Activated CD4-positive, alpha-beta T cell treated with anti-CD3 and anti-CD28 coated beads for 36 hours (primary cell): ENCODE results near the gene KIFC3. TPM values are rescaled to one million over a fixed set of nuclear protein-coding genes. Genes with fewer than 3 reads are reported as not detected.
"Not testable (repeated sequence)": the region's sequence is repeated elsewhere in the genome, so short reads cannot be mapped to it uniquely, and the experiment has no call there.

ENCODE experiments used
- ATAC-seq: fragments of 200-7000 bp; cut with Tn5 transposase; one replicate; pipeline ENCODE4 v1.10.0; 2021; ENCODE audit warnings: mild to moderate bottlenecking, moderate library complexity
- CTCF ChIA-PET: fragments of 350-600 bp; sonication (Branson Sonifier 250); formaldehyde crosslinking; loops from one replicate; lab custom pipeline; 2021; ENCODE audit warnings: antibody characterized with exemption; lab: Charles Lee
- POLR2A ChIA-PET: fragments of 350-600 bp; sonication (Branson Sonifier 250); formaldehyde crosslinking; loops from one replicate; lab custom pipeline; 2021; ENCODE audit warnings: antibody characterized with exemption, inconsistent platforms; lab: Charles Lee
- DNase-seq: peaks from one replicate; pipeline ENCODE4 v3.0.0-alpha.2; 2020
- H3K27ac Mint-ChIP-seq: one replicate; pipeline ENCODE4 v1.8.0; 2021; ENCODE audit warnings: mixed read lengths
- H3K27me3 Mint-ChIP-seq: one replicate; pipeline ENCODE4 v1.8.0; 2021; ENCODE audit warnings: mixed read lengths
- H3K36me3 Mint-ChIP-seq: one replicate; pipeline ENCODE4 v1.8.0; 2021; ENCODE audit warnings: low read depth, mixed read lengths
- H3K4me1 Mint-ChIP-seq: one replicate; pipeline ENCODE4 v1.8.0; 2021; ENCODE audit warnings: mixed read lengths
- H3K4me3 Mint-ChIP-seq: one replicate; pipeline ENCODE4 v1.8.0; 2021; ENCODE audit warnings: mild to moderate bottlenecking, moderate library complexity, mixed read lengths
- H3K9me3 Mint-ChIP-seq: one replicate; pipeline ENCODE4 v1.8.0; 2021; ENCODE audit warnings: low read depth, mixed read lengths
- intact Hi-C, 2 experiments: fragments of 100-400 bp; cut with DNase I in 1 of 2; cut with micrococcal nuclease in 1 of 2; formaldehyde crosslinking; loops; one replicate each; pipeline versions ENCODE4 v1.14.2 to v1.15.1; 2022 to 2024; cut with DNase I, micrococcal nuclease
- total RNA-seq, 2 experiments: library from RNA; stranded (reverse); gene quantifications; one replicate each; pipeline ENCODE4 v1.2.3, GENCODE V29; 2021

KIFC3 gene
- total RNA-seq, 2 experiments from 2014 or later: 0.32 to 0.66 TPM

GRCh38 chr16:57722651-57723050 lies 79.6 kb downstream of the KIFC3 start:
- Mint-ChIP-seq H3K27me3 (no peaks in the 10 kb centered on the region), H3K4me1 (no peaks in the 10 kb centered on the region), H3K27ac (no peak overlapping the region), H3K36me3 (no peaks in the 10 kb centered on the region), H3K9me3 (no peaks in the 10 kb centered on the region), H3K4me3 (no peak overlapping the region)
- POLR2A ChIA-PET: no interaction called here
- intact Hi-C loops: loop anchor here (5.0 kb wide), 2 partner anchors 75 to 145 kb away; no protein-coding TSS in a partner anchor
- DNase-seq (no peak), ATAC-seq (no peak)
- CTCF ChIA-PET: interaction anchor here (0.6 kb wide), 1 partner anchor 96 kb away, joined by 3 read pairs; no protein-coding TSS in a partner anchor

DNA sequence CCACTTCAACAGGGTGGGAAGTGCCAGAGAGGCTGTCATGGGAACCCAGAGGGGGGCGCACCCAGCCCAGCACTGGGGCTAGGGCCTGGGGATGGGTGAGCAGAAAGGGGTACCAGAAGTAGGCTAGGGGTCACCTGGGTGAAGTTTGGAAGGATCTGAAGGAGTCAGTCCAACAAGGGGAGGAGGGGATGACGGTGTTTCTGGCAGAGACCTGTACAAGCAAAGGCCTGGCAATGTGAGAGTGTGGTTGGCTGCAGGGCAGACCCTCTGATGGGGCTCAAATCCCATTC lies 80.1 kb downstream of the KIFC3 start:
- Mint-ChIP-seq H3K36me3 (no peaks in the 10 kb centered on the region), H3K4me1 (no peaks in the 10 kb centered on the region), H3K9me3 (no peaks in the 10 kb centered on the region), H3K27me3 (no peaks in the 10 kb centered on the region), H3K27ac (no peak overlapping the region), H3K4me3 (no peak overlapping the region)
- intact Hi-C loops: loop anchor here (5.0 kb wide), 2 partner anchors 75 to 145 kb away; no protein-coding TSS in a partner anchor
- no peak for DNase-seq
- POLR2A ChIA-PET: no interaction called here
- no peak for ATAC-seq
- CTCF ChIA-PET: no interaction called here

DNA sequence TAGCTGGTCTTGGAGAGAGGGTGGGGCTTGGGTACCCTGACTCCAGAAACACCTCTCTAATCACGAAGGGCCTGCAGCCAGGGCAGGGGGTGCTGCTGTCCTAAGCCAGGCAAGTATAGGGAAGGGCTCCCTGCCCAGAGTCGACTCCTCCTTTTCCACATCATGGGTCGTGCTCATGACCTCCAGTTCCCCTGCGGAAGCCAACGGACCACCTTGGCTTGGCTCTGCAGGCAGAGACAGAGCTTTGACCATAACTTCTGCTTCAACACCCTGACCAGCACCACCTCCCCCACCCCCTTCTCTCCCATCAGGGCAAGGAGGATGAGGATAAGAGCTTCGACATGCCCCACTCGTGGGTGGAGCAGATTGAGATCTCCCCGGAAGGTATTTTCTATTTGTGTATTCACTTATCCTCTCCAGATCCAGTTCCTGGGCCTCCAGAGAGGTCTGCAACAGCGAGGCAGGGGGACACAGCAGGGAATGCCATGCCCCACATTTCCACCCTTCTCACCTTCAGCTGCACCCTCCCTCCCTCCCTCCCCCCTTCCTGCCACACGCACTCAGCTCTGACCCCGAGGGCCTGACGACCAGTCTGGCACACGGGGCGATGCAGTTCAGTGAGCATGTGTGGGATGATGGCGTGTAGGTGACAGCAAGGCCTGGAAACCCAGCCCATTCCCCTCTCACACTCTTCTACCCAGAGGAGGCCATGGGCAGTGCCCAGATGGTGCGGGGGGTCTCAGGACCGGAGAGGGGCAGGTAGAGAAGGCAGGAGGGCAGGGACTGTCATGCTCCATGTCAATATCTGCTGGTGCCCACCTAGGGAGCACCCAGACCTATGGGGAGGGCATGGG lies 80.7 kb downstream of the KIFC3 start:
- Mint-ChIP-seq H3K27ac (no peak overlapping the region), H3K4me3 (no peak overlapping the region), H3K27me3 (no peaks in the 10 kb centered on the region), H3K9me3 (no peaks in the 10 kb centered on the region), H3K4me1 (no peaks in the 10 kb centered on the region), H3K36me3 (no peaks in the 10 kb centered on the region)
- no peak for ATAC-seq
- DNase-seq: no peak
- POLR2A ChIA-PET: no interaction called here
- CTCF ChIA-PET: interaction anchor here (0.7 to 1.1 kb wide), 2 partner anchors 14 to 76 kb away, joined by 3 to 5 read pairs; partner anchors contain the start of gene KATNB1
- intact Hi-C loops: loop anchor here (5.0 kb wide), 2 partner anchors 74 to 144 kb away; no protein-coding TSS in a partner anchor

DNA sequence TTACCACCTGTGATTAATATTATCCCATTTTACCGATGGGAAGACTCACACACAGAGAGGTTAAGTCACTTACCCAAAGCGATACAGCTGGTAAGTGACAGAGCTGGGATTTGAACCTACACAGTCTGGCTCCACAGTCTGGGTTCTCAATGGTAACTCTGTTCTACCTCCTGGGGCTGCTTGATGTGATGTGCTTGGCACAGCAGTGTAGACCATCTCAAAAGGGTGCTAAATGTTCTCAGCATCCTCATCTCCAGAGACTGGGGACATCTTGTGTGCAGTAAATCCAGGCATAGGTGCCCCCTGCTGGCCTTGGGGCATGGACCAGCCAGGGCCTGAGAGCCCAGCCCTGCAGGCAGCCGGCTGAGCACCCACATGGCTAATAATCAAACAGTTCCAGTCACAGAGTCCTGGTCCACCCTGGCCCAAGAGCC lies 82.1 kb downstream of the KIFC3 start:
- POLR2A ChIA-PET: no interaction called here
- CTCF ChIA-PET: no interaction called here
- Mint-ChIP-seq H3K36me3 (no peaks in the 10 kb centered on the region), H3K27me3 (no peaks in the 10 kb centered on the region), H3K4me1 (no peaks in the 10 kb centered on the region), H3K27ac (no peak overlapping the region), H3K9me3 (no peaks in the 10 kb centered on the region), H3K4me3 (no peak overlapping the region)
- intact Hi-C loops: loop anchor here (1.0 to 5.0 kb wide), 5 partner anchors 71 to 144 kb away; no protein-coding TSS in a partner anchor
- peak; percentile 80 for ATAC-seq
- DNase-seq: peak; percentile 74

GRCh38 chr16:57714047-57714446 lies 88.2 kb downstream of the KIFC3 start:
- intact Hi-C loops: no loop called here

DNA sequence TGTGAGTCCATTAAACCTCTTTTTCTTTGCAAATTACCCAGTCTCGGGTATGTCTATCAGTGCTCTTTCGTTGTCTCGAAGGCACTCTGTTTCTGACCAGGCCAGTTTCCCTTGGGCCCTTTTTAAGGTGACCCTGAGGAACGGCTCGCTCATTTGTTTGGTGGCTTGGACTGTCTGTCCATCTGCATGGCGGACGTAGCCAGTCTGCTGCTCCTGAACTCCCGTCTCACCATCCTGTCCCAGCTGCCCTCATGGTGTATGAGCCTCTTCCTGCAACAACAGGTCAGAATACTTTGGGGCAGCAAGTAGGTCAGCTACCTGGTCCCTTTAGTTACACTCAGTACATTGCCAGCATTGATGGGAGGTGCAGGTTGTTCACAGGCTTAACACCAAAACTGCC lies 88.7 kb downstream of the KIFC3 start:
- Mint-ChIP-seq H3K9me3 (no peaks in the 10 kb centered on the region), H3K4me3 (no peak overlapping the region), H3K36me3 (no peaks in the 10 kb centered on the region), H3K4me1 (no peaks in the 10 kb centered on the region), H3K27me3 (no peaks in the 10 kb centered on the region), H3K27ac (no peak overlapping the region)
- intact Hi-C loops: no loop called here
- ATAC-seq (no peak), DNase-seq (no peak)
- CTCF ChIA-PET: interaction anchor here (0.6 to 1.3 kb wide), 2 partner anchors 13 to 17 kb away, joined by 3 read pairs; no protein-coding TSS in a partner anchor
- POLR2A ChIA-PET: no interaction called here

More at GRCh38 chr16:57714047-57714446, 88.2 kb downstream of the KIFC3 start:
- POLR2A ChIA-PET: no interaction called here
- H3K9me3 Mint-ChIP-seq: no peaks in the 10 kb centered on the region
- no peak overlapping the region for H3K27ac Mint-ChIP-seq
- no peaks in the 10 kb centered on the region for H3K27me3 Mint-ChIP-seq
- CTCF ChIA-PET: interaction anchor here (0.6 kb wide), 1 partner anchor 14 kb away, joined by 3 read pairs; no protein-coding TSS in a partner anchor
- DNase-seq (no peak), ATAC-seq (no peak)
- no peaks in the 10 kb centered on the region for H3K36me3 Mint-ChIP-seq
- no peaks in the 10 kb centered on the region for H3K4me1 Mint-ChIP-seq
- H3K4me3 Mint-ChIP-seq: no peak overlapping the region

- DNase-seq, H3K27ac Mint-ChIP-seq, intact Hi-C loops, H3K9me3 Mint-ChIP-seq, H3K36me3 Mint-ChIP-seq, ATAC-seq, POLR2A ChIA-PET, H3K4me3 Mint-ChIP-seq, H3K27me3 Mint-ChIP-seq, H3K4me1 Mint-ChIP-seq: not testable (repeated sequence)
- CTCF ChIA-PET: interaction anchor here (1.3 kb wide), 1 partner anchor 18 kb away, joined by 3 read pairs; no protein-coding TSS in a partner anchor
Observed at GRCh38 chr16:57712569-57712968, 89.7 kb downstream of the KIFC3 start.

DNA sequence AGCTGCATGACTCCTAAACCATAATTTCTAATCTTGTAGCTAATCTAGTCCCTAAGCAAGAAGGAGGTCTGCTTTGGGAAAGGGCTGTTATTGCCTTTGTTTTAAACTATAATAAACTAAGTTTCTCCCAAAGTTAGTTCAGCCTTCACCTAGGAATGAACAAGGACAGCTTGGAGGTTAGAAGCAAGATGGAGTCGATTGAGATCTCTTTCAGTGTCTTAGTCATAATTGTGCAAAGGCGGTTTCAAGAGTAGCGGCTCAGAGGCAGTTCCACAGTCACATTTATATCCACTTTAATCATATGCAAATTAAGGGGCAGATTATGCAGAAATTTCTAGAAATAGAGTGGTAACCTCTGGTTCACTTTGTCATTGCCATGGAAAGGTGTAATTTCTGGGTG lies 90.3 kb downstream of the KIFC3 start:
- Mint-ChIP-seq H3K27me3 (peaks cover 3% of the 10 kb centered on the region), H3K9me3 (no peaks in the 10 kb centered on the region), H3K27ac (no peak overlapping the region), H3K36me3 (no peaks in the 10 kb centered on the region), H3K4me3 (no peak overlapping the region), H3K4me1 (peaks cover 4% of the 10 kb centered on the region)
- ChIA-PET POLR2A (no interaction called here), CTCF (interaction anchor here (1.0 kb wide), 2 partner anchors 44 to 250 kb away, joined by 3 to 4 read pairs; no protein-coding TSS in a partner anchor)
- ATAC-seq: peak; percentile 57
- no peak for DNase-seq
- intact Hi-C loops: no loop called here

GRCh38 chr16:57711346-57711745 lies 90.9 kb downstream of the KIFC3 start:
- H3K36me3 Mint-ChIP-seq: no peaks in the 10 kb centered on the region
- intact Hi-C loops: no loop called here
- peaks cover 3% of the 10 kb centered on the region for H3K27me3 Mint-ChIP-seq
- peaks cover 4% of the 10 kb centered on the region for H3K4me1 Mint-ChIP-seq
- DNase-seq: no peak
- H3K4me3 Mint-ChIP-seq: no peak overlapping the region
- ATAC-seq: no peak
- ChIA-PET POLR2A (no interaction called here), CTCF (interaction anchor here (1.0 kb wide), 2 partner anchors 45 to 249 kb away, joined by 3 to 4 read pairs; no protein-coding TSS in a partner anchor)
- no peak overlapping the region for H3K27ac Mint-ChIP-seq
- no peaks in the 10 kb centered on the region for H3K9me3 Mint-ChIP-seq

- no peak for DNase-seq
- POLR2A ChIA-PET: no interaction called here
- no peaks in the 10 kb centered on the region for H3K9me3 Mint-ChIP-seq
Observed at GRCh38 chr16:57709663-57710062, 92.6 kb downstream of the KIFC3 start.

More at GRCh38 chr16:57709663-57710062, 92.6 kb downstream of the KIFC3 start:
- Mint-ChIP-seq H3K27me3 (peaks cover 3% of the 10 kb centered on the region), H3K36me3 (no peaks in the 10 kb centered on the region), H3K27ac (no peak overlapping the region), H3K4me3 (no peak overlapping the region), H3K4me1 (peaks cover 4% of the 10 kb centered on the region)
- CTCF ChIA-PET: interaction anchor here (0.7 to 1.0 kb wide), 3 partner anchors 22 to 27 kb away, joined by 3 to 4 read pairs (median 3); partner anchors contain the start of gene KATNB1
- intact Hi-C loops: no loop called here
- no peak for ATAC-seq
